IPS-NIHi7 (cell line): ENCODE measurements around the gene MLIP.

Experiments used
- DNase-seq: peaks from one replicate; pipeline ENCODE4 v3.0.0; 2012; ENCODE audit warnings: mixed read lengths; ENCODE audit errors: extremely low spot score

Gene MLIP

DNA sequence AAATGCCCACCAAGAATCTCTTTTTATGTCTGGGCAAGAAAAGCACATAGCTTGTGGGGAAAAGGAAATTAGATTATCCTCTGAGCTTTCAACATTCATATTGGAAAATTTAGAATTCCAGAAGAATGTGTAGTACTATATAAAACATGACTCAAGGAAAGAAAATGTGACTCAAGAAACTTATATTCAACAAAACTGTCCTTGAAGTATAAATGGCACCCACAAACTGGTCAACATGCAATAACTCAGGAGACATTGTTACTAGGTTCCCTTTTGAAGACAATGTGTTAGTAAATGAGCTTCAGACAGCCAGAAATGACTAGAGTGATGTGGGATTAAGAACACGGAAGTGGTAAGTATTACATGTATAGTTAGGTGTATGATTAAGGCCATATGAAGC lies 170.9 kb downstream of the MLIP start:
- no peak for DNase-seq

DNA sequence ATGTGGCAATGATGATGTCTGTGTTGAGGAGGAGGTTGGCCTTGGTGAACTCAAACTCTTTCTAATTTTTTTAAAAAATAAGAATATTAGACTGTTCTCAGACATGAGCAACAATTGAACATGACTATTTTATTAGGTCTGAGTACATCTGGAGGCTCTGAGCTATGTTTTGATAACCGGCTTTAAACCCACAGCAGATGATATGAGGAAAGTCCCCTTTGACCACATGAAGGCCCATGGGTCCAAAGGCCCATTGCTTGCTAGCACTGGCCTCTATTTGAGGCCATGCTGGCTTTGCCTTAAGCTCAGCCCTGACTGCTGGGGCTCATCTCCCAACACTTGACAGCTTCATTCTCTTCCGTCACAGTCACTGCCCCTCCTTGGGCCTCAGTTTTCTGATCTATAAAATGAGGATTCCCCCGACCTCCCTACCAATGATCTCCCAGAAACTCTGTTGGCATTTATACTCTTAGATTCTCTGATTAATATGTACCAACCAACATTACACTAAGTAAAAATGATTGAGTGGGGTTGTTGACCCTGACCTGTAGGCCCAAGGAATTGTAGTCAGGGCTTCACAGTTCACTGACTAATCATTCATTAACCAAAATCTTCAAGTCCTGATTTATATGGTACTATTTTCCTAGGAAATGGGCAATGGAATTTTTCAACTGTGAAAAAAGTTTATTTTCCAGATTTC lies 173.1 kb downstream of the MLIP start:
- DNase-seq, result no peak

DNA sequence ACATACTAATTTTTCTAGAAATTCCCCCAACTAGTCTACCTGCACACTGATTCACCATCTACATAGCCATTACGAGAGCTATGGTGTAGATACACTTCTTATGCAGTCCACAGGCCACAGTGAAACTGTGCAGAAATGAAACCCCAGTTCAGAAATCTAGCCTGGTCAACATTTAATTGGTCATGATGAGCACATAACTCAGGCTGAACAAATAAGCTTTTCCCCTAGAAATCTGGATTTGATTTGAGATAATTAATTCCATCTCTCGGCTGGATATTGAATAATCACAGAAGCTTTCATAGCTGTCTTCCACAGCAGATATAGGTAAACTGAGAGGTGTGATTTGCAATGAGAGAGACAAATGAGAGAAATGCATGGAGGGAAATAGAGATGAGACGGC lies 174.4 kb downstream of the MLIP start:
- no peak for DNase-seq

DNA sequence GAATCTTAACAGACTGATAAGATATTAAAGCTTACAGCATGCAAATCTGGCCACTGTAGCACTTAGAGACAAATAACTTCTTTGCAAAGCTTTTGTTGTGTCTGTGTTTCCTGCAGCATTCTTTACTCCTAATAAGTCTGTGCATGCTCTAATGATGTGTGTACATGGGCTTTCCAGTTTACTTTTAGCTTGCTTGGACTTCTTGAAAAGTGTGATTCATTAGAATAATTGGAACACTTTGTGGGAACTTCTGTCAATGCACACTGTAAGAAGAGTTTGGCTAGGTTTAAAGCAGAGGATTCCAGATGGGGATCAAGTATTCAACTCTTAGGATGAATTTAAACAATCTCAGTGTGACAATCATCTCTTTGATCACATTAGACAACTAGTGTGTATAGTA lies 174.9 kb downstream of the MLIP start:
- no peak for DNase-seq

DNA sequence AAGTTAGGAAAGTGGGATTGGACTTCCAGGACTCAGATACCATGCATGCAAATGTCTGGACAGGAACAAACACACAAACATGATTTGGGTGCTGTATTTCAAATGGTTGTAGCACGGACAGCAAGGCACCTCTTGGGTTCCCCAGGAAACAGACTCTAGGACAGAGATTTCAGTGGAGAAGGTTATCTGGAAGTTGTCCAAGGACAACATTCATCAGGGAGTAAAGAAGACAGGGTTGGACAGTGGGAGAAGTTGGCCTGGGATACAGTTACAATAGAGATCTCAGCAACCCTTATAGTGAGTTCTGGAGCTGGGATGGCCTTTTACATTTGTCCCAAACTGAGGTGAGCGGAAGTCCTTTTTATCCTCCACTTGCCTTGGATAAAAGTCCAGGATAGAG lies 177.2 kb downstream of the MLIP start:
- DNase-seq, result no peak

DNA sequence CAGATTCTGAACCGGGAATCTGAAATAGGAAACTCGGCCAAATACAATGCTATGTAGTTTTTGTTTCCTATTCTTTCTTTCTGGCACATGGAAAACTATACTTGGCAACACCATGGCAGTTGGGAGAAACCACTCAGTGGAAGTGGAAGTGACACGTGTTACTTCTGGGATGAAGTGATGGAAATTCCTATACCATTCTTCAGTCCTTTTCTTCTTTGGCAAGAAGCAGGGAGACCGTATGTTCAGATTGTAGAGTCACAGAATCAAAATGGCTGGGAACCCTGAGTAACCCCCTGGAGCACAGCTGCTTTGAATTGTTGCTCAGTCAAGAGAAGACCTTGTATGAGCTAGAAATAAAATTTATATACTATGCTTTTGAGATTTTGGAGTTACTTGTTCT lies 178.2 kb downstream of the MLIP start:
- no peak for DNase-seq

DNA sequence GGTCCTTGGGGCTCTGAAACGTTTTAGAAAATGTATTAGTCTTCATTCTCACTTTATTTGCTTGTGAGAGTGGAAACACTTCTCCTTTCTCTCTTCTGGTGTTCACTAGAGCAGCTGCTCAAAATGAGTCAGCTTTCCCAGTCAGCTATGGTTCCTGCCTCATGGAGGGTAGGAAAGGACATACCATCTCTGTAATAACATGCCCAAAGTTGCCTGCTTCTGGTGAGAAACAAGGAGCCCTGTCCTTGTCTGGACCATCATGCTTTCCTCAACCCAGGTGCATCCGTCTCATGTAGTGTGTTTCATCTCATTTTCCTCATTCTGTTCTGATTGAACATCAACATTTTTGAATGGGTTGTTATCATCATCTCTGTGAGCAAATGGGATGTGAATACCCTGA lies 179.9 kb downstream of the MLIP start:
- no peak for DNase-seq

DNA sequence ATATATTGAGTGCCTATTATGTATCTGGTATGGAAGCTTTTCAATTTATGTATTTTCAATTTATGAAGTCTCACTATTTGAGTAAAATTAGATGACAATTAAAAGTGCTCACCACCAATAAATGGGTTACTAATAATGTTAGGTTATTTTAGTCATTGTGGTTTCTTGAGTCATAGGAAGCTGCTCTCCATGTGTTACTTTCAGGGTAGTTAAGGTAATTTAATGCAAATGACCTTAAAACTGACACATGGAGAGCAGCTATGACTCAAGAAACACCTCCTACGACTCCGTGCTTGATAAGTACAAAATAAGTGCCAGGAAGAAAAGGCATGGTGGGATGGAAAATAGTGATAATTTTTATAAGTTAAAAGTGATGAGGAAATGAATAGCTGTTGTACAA lies 180.5 kb downstream of the MLIP start:
- no peak for DNase-seq

DNA sequence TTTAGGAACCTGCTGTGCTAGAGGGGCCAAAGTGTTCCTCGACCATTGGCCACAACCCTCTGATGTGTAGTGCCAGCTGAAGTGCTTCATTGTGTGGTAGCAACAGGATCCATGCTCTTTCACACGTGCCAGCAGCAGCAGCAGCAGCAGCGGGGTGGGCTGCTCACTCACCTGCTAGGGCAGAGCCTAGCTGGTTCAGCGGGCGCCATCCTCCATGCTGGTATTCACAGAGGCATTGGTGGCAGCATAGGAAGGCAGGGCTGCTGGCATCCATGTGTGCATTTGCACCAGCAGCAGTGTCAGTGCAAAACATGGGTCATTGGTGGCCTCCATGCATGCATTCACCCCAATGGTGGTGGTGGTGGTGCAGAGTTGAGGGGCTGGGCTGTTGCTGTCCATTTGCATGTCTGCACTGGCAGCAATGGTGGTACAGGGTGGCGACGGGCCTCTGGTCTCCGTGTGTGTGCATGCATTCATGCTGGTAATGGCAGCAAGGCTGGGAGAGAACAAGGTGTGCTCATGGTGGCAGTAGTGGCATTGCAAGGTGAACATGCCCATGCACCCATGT lies 183.8 kb downstream of the MLIP start:
- no peak for DNase-seq

DNA sequence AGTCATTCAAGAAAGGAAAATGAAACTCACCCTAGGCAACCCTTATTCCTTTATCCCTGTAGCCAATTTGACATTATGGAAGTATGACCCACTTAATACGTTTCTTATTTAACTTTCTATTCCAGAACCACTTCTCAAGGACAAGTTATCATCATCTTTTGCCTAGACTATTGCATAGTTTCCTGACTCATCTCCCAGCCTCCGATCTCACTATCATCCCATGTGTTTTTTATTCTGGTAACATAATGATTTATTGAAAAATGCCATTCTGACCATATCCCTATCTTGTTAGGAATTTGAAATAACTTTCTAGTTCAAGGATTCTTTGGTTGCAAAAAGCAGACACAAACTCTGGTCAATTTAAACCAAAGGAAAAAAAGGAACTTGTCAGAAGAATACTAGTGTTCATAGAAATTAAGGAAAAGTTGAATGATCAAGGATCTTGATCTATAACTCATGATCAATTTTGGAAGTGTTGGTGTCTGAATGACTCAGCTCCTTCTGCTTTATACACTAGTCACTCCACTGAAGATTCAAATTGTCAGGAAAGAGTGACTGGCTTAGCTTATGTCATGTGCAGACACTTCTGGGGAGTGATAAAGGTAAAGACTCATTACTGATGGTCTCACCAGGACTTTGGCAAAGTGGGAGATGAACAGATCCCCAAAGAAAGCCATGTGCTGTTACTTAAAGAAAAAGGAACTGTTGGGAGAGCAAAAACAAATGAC lies 188.5 kb downstream of the MLIP start:
- no peak for DNase-seq

DNA sequence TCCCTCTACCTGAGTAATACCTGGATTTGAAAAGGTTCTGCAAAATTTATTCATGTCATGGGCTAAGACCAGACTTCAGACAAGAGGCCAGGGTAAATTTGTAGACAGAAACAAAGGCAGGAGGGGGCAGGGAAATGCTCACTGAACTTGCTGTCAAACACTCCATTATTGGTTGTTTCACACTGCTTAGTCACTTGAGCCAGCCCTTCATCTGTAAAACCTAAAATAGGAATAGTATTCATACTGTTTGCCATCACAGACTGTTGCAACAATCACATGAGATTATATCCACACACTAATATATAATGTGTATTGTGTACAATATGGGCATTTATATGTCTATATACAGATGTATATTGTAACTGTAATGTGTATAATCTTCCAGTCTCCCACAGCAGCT lies 190.5 kb downstream of the MLIP start:
- no peak for DNase-seq

DNA sequence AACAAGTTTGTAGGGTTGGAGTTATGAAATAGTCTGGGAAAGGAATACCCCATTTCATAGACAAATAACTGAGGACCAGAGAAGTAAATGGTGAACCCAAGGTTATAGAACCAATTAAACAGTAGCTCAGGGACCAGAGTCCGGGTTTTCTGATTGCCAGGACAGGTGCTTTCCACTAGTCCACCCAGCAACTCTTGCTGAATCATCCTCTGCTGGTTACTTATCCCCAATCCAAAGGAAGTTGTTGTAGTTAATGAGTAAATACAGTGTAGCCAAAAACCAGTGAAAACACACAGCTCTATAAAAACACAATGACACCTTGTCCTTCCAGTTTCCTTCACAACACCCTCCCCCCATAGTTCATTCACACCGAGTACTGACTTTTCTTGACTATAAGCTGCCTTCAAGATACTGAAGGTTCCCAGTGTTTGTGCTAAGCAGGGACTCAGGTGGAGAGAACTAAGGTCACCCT lies 196.2 kb downstream of the MLIP start:
- DNase-seq, result no peak

DNA sequence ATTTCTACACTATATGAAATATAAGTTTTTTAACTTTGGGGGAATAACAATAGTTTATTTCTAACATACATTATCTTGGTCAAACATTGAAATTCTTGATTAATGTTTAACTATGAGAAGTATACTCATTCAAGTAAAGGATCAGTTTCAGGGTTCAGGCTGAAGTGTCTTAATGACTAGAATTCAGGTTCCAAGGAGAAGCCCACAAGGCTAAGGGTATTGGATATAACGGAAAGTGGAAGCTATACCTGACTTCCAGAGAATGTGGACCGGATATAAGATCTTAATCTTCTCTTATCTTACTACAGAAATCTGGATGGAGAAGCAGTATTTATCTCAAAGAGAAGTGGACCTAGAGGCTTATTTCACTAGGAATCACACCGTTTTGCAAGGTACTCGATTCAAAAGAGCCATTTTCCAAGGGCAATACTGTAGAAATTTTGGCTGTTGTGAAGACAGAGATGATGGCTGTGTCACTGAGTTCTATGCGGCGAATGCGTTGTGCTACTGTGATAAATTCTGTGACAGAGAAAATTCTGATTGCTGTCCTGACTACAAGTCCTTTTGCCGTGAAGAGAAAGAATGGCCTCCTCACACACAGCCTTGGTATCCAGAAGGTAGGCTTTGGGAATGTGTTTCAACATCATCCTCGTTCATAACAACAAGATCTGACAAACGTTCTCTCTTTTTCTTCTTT lies 197.2 kb downstream of the MLIP start, which contains the start of gene TINAG:
TSS of gene TINAG (plus strand) at position 153 of the 697 bp plus-strand sequence. CDS start at position 263, 110 bp downstream.
- no peak for DNase-seq

DNA sequence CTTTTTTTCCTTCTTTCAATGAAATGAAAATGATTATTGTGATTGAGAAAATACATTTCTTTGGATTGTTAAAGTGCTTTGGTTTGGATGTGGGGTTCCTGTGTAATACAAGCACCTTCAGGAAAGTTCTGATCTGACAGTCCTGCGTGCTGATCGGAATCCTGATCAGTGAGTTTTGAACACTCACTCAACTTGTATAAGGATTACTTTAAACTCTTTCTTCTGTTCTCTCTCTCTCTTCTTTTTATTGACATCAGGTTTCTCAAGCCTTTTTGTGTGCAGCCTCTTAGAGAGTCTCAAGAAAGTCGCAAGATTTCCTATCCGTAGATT lies 197.7 kb downstream of the MLIP start:
- no peak for DNase-seq

DNA sequence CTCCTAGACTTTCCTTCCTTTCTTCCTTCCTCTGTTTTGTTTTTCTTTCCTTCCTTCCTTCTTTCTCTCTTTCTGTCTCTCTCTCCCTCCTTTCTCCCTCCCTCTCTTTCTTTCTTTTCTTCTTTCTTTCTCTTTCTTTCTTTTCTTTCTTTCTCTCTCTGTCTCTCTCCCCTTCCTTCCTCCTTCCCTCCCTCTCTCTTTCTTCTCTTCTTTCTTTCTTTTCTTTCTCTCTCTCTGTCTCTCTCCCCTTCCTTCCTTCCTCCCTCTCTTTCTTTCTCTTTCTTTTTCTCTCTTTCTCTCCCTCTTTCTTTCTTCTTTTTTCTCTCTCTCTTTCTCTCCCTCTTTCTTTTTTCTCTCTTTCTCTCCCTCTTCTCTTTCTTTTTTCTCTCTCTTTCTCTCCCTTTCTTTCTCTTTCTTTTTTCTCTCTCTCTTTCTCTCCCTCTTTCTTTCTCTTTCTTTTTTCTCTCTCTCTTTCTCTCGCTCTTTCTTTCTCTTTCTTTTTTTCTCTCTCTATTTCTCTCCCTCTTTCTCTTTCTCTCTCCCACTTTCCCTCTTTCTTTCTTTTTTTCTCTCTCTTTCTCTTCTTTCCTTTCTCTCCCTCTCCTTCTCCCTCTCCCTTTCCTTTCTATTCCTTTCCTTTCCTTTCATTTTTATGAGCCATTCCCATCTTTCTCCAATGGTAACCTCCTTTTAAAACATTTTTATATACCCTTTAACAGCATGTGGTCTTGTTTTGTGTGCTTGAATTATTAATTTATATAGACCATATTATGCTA lies 199.3 kb downstream of the MLIP start:
- DNase-seq, result no peak

DNA sequence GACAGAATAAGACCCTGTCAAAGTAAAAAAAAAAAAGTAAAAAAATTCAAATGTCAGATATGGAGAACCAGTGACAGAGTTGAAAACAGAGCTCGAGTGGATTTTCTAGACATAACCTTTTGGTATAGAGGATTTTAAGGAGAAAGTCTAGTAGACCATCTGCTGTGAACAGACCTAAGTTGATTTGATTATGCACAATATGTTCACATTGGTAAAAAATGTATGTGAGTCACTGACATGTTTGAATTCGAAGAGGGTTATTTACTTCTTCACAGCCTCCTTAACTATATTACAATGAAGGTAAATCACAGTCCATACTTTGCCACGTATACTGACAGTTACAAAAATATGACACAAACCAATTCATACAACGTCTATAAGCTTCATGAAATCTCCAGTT lies 204.4 kb downstream of the MLIP start:
- no peak for DNase-seq
